Ectodermal cell (in vitro differentiated cells): ENCODE data around the gene TMSB10.

ENCODE experiments used
- H3K27ac ChIP-seq: 2 replicates; pipeline ENCODE4 v1.7.0; 2013; ENCODE audit warnings: mild to moderate bottlenecking, low read depth, low read length; ENCODE audit not compliant: insufficient read depth, poor library complexity, severe bottlenecking
- H3K27me3 ChIP-seq: 2 replicates; pipeline ENCODE4 v1.7.0; 2013; ENCODE audit warnings: mild to moderate bottlenecking, low read length; ENCODE audit not compliant: insufficient read depth, control insufficient read depth, poor library complexity, severe bottlenecking
- H3K36me3 ChIP-seq: one replicate; pipeline ENCODE4 v1.7.0; 2013; ENCODE audit warnings: low read length; ENCODE audit not compliant: control insufficient read depth, insufficient read depth
- H3K4me1 ChIP-seq: one replicate; pipeline ENCODE4 v1.7.0; 2013; ENCODE audit warnings: low read length; ENCODE audit not compliant: control insufficient read depth, insufficient read depth
- H3K4me3 ChIP-seq: 2 replicates; pipeline ENCODE4 v1.7.0; 2013; ENCODE audit warnings: low read depth, low read length, control low read depth; ENCODE audit not compliant: insufficient read depth
- H3K9me3 ChIP-seq: 2 replicates; pipeline ENCODE4 v1.7.0; 2013; ENCODE audit warnings: mild to moderate bottlenecking, low read length, moderate library complexity; ENCODE audit not compliant: control insufficient read depth
- WGBS, 2 experiments: methylation state at CpG; one replicate each; pipeline ENCODE4 v1.1.7; 2013; ENCODE audit warnings: missing lambda C conversion rate in 2 of 2; 5-methylcytosine and 5-hydroxymethylcytosine counted together

Gene TMSB10

GRCh38 chr2:84888401-84889276 lies 16.8 kb upstream of the TMSB10 start:
- 90 to 91% methylated on average over 6 of the region's 6 CpGs for WGBS, 2 experiments

GRCh38 chr2:84889332-84889731 lies 16.1 kb upstream of the TMSB10 start:
- no peaks in the 10 kb centered on the region for H3K36me3 ChIP-seq
- no peaks in the 10 kb centered on the region for H3K4me1 ChIP-seq
- no peak overlapping the region for H3K4me3 ChIP-seq
- WGBS, 2 experiments: 84 to 92% methylated on average over 2 of the region's 2 CpGs
- no peaks in the 10 kb centered on the region for H3K27me3 ChIP-seq
- H3K9me3 ChIP-seq: no peaks in the 10 kb centered on the region
- no peak overlapping the region for H3K27ac ChIP-seq

More at GRCh38 chr2:84888401-84889276, 16.8 kb upstream of the TMSB10 start:
- no peaks in the 10 kb centered on the region for H3K36me3 ChIP-seq
- peaks cover 4% of the 10 kb centered on the region for H3K27me3 ChIP-seq
- no peak overlapping the region for H3K4me3 ChIP-seq
- no peaks in the 10 kb centered on the region for H3K4me1 ChIP-seq
- no peaks in the 10 kb centered on the region for H3K9me3 ChIP-seq
- no peak overlapping the region for H3K27ac ChIP-seq

GRCh38 chr2:84891355-84892010 lies 14.0 kb upstream of the TMSB10 start:
- no peaks in the 10 kb centered on the region for H3K9me3 ChIP-seq
- WGBS, 2 experiments: 93 to 96% methylated on average over 12 of the region's 12 CpGs
- H3K27me3 ChIP-seq: no peaks in the 10 kb centered on the region
- H3K4me1 ChIP-seq: no peaks in the 10 kb centered on the region
- no peak overlapping the region for H3K4me3 ChIP-seq
- no peak overlapping the region for H3K27ac ChIP-seq
- H3K36me3 ChIP-seq: no peaks in the 10 kb centered on the region

- Histone ChIP-seq H3K27me3 (no peaks in the 10 kb centered on the region), H3K36me3 (no peaks in the 10 kb centered on the region), H3K4me1 (no peaks in the 10 kb centered on the region), H3K27ac (no peak overlapping the region), H3K9me3 (no peaks in the 10 kb centered on the region), H3K4me3 (no peak overlapping the region)
- WGBS, 2 experiments: 78 to 79% methylated on average over 6 of the region's 6 CpGs
Observed at GRCh38 chr2:84894131-84894586, 11.3 kb upstream of the TMSB10 start.

GRCh38 chr2:84894758-84895520 lies 10.5 kb upstream of the TMSB10 start:
- H3K27ac ChIP-seq: no peak overlapping the region
- no peaks in the 10 kb centered on the region for H3K27me3 ChIP-seq
- no peaks in the 10 kb centered on the region for H3K36me3 ChIP-seq
- H3K4me3 ChIP-seq: no peak overlapping the region
- WGBS, 2 experiments: 80 to 83% methylated on average over 7 of the region's 7 CpGs
- H3K4me1 ChIP-seq: no peaks in the 10 kb centered on the region
- no peaks in the 10 kb centered on the region for H3K9me3 ChIP-seq

- Histone ChIP-seq H3K9me3 (no peaks in the 10 kb centered on the region), H3K36me3 (no peaks in the 10 kb centered on the region), H3K4me1 (no peaks in the 10 kb centered on the region), H3K4me3 (no peak overlapping the region), H3K27ac (no peak overlapping the region), H3K27me3 (no peaks in the 10 kb centered on the region)
- 85 to 91% methylated on average over 2 of the region's 2 CpGs for WGBS, 2 experiments
Observed at GRCh38 chr2:84896567-84896966, 8.9 kb upstream of the TMSB10 start.

- 88 to 100% methylated on average over 1 of the region's 1 CpG for WGBS, 2 experiments
- no peaks in the 10 kb centered on the region for H3K4me1 ChIP-seq
- H3K36me3 ChIP-seq: no peaks in the 10 kb centered on the region
- H3K27ac ChIP-seq: no peak overlapping the region
- no peaks in the 10 kb centered on the region for H3K27me3 ChIP-seq
- no peak overlapping the region for H3K4me3 ChIP-seq
- H3K9me3 ChIP-seq: no peaks in the 10 kb centered on the region
Observed at GRCh38 chr2:84897773-84898172, 7.7 kb upstream of the TMSB10 start.

GRCh38 chr2:84899304-84900204 lies 5.9 kb upstream of the TMSB10 start:
- H3K27me3 ChIP-seq: peaks cover 9% of the 10 kb centered on the region
- no peak overlapping the region for H3K4me3 ChIP-seq
- H3K4me1 ChIP-seq: no peaks in the 10 kb centered on the region
- no peaks in the 10 kb centered on the region for H3K9me3 ChIP-seq
- H3K27ac ChIP-seq: no peak overlapping the region
- WGBS, 2 experiments: 93 to 95% methylated on average over 8 of the region's 8 CpGs
- H3K36me3 ChIP-seq: no peaks in the 10 kb centered on the region

- Histone ChIP-seq H3K27me3 (peaks cover 10% of the 10 kb centered on the region), H3K4me1 (no peaks in the 10 kb centered on the region), H3K4me3 (no peak overlapping the region), H3K27ac (no peak overlapping the region), H3K36me3 (no peaks in the 10 kb centered on the region), H3K9me3 (no peaks in the 10 kb centered on the region)
- WGBS, 2 experiments: 83 to 97% methylated on average over 1 of the region's 1 CpG
Observed at GRCh38 chr2:84900971-84901370, 4.5 kb upstream of the TMSB10 start.
